HG02981 (cell line): ENCODE data around the gene NPIPA3.
"Not testable (repeated sequence)": the region's sequence is repeated elsewhere in the genome, so short reads cannot be mapped to it uniquely, and the experiment has no call there.

Source experiments
- ATAC-seq: cut with Tn5 transposase; IDR thresholded peaks from one replicate; pipeline ENCODE4 v1.9.1; 2021; ENCODE audit warnings: mild to moderate bottlenecking, moderate library complexity; ENCODE audit not compliant: unreplicated experiment

Gene NPIPA3

GRCh38 chr16:14742273-14743128 lies 39.3 kb downstream of the NPIPA3 start, which contains the start of gene NPIPA2:
Gene NPIPA2, plus strand, starts transcription at chr16:14742533. Its CDS starts 5,533 bp downstream, at chr16:14748066.
- peak; percentile 99 for ATAC-seq

- ATAC-seq = not testable (repeated sequence)
Measured at GRCh38 chr16:14773654-14774053, 70.4 kb downstream of the NPIPA3 start.

- ATAC-seq = not testable (repeated sequence)
Measured at GRCh38 chr16:14775624-14776023, 72.4 kb downstream of the NPIPA3 start.
